ENCODE measurements around the gene SMG7.

SMG7 gene

GRCh38 chr1:183476081-183476480, 3.8 kb downstream of the SMG7 start:
- no peak overlapping the region for H3K4me3 ChIP-seq (ENCODE audit: low read length)
- TF ChIP-seq CTCF (IDR thresholded peaks at IDR 0.05; ENCODE audit: insufficient read depth, low read depth, low read length, missing control alignments): no peak

GRCh38 chr1:183477986-183478781, 5.9 kb downstream of the SMG7 start:
- TF ChIP-seq CTCF (IDR thresholded peaks at IDR 0.05; ENCODE audit: insufficient read depth, low read depth, low read length, missing control alignments): no peak
- no peak overlapping the region for H3K4me3 ChIP-seq (ENCODE audit: low read length)
- DNase-seq (ENCODE audit: low read depth): no peak

More at GRCh38 chr1:183476081-183476480, 3.8 kb downstream of the SMG7 start:
- DNase-seq (ENCODE audit: low read depth): no peak

GRCh38 chr1:183480971-183481441, 8.7 kb downstream of the SMG7 start:
- no peak overlapping the region for H3K4me3 ChIP-seq (ENCODE audit: low read length)
- peak; percentile 44 for DNase-seq (ENCODE audit: low read depth)
- TF ChIP-seq CTCF (IDR thresholded peaks at IDR 0.05; ENCODE audit: insufficient read depth, low read depth, low read length, missing control alignments): no peak

- TF ChIP-seq CTCF (IDR thresholded peaks at IDR 0.05; ENCODE audit: insufficient read depth, low read depth, low read length, missing control alignments): no peak
- DNase-seq (ENCODE audit: low read depth): no peak
- H3K4me3 ChIP-seq (ENCODE audit: low read length): no peak overlapping the region
Observed at GRCh38 chr1:183483224-183483623, 10.9 kb downstream of the SMG7 start.

- TF ChIP-seq CTCF (IDR thresholded peaks at IDR 0.05; ENCODE audit: insufficient read depth, low read depth, low read length, missing control alignments): peak; percentile 47
- no peak overlapping the region for H3K4me3 ChIP-seq (ENCODE audit: low read length)
- DNase-seq (ENCODE audit: low read depth): peak; percentile 28
Observed at GRCh38 chr1:183484254-183484653, 12.0 kb downstream of the SMG7 start.

GRCh38 chr1:183484851-183485250, 12.6 kb downstream of the SMG7 start:
- no peak for DNase-seq (ENCODE audit: low read depth)
- no peak overlapping the region for H3K4me3 ChIP-seq (ENCODE audit: low read length)
- no peak for TF ChIP-seq CTCF (IDR thresholded peaks at IDR 0.05; ENCODE audit: insufficient read depth, low read depth, low read length, missing control alignments)
